Measurements from ENCODE around the gene CRKL. TPM values are rescaled to one million over a fixed set of nuclear protein-coding genes. Genes with fewer than 3 reads are reported as not detected.

Gene CRKL
- total and polyA plus RNA-seq, 2 of the 4 experiments (the other 2 are of a cell fraction): 20.6 to 35.5 TPM

GRCh38 chr22:20983081-20983771 lies 66.0 kb downstream of the CRKL start (continued):
- no peak for TF ChIP-seq USF2 (IDR thresholded peaks at IDR 0.05; ENCODE audit: low read depth, low read length)

- peaks cover 16% of the 10 kb centered on the region for H3K9me1 ChIP-seq (ENCODE audit: insufficient read depth, low read length)
- in situ Hi-C loops (cut with MboI; ENCODE audit: low sequenced_read_pairs) (no loop called here), dilution Hi-C loops (cut with HindIII; ENCODE audit: low sequenced_read_pairs, unreplicated experiment) (no loop called here), intact Hi-C loops (cut with micrococcal nuclease) (no loop called here)
- BruUV-seq (replicated peaks): no TSS peak
- no peak overlapping the region for H2AK5ac ChIP-seq (ENCODE audit: low read depth, low read length)
- H4K5ac ChIP-seq (ENCODE audit: low read depth, low read length): no peak overlapping the region
- H3K56ac ChIP-seq (ENCODE audit: extremely low read depth, insufficient read depth, low read length): no peak overlapping the region
- H3K9me3 ChIP-seq (ENCODE audit: control insufficient read depth, insufficient read depth, low read length): no peaks in the 10 kb centered on the region
- DNase-seq: no peak
- H4K20me1 ChIP-seq (ENCODE audit: insufficient read depth, low read length): no peaks in the 10 kb centered on the region
- peaks cover 11% of the 10 kb centered on the region for H3K4me1 ChIP-seq (ENCODE audit: control insufficient read depth, insufficient read depth, low read length)
- no peak overlapping the region for H2AFZ ChIP-seq (replicated peaks; ENCODE audit: low read length, poor library complexity)
- no peak for ATAC-seq (ENCODE audit: low read depth)
- no peak overlapping the region for H3K14ac ChIP-seq (replicated peaks; ENCODE audit: low read depth, low read length)
- H3K4me2 ChIP-seq (ENCODE audit: low read depth, low read length): no peak overlapping the region
- no peak overlapping the region for H2AK9ac ChIP-seq (replicated peaks; ENCODE audit: low read depth, low read length, poor library complexity)
- H2BK15ac ChIP-seq (ENCODE audit: low read depth, low read length): no peak overlapping the region
- no peak for TF ChIP-seq RCOR1 (IDR thresholded peaks at IDR 0.05; ENCODE audit: insufficient replicate concordance, low read length)
- TF ChIP-seq MAFK (IDR thresholded peaks at IDR 0.05; ENCODE audit: low read depth, low read length): no peak
- no peak for TF ChIP-seq NFE2L2 (IDR thresholded peaks at IDR 0.05; ENCODE audit: low read depth, low read length)
- no peak for TF ChIP-seq MXI1 (IDR thresholded peaks at IDR 0.05; ENCODE audit: borderline replicate concordance, low read depth, low read length)
- TF ChIP-seq FOS (IDR thresholded peaks at IDR 0.05; ENCODE audit: low read depth, low read length): no peak
- TF ChIP-seq CEBPB (IDR thresholded peaks at IDR 0.05; ENCODE audit: low read depth, low read length): no peak
- TF ChIP-seq CHD1 (IDR thresholded peaks at IDR 0.05; ENCODE audit: low read depth, low read length): no peak
- no peak for TF ChIP-seq BHLHE40 (IDR thresholded peaks at IDR 0.05; ENCODE audit: low read depth, low read length)
- TF ChIP-seq CTCF (conservative IDR thresholded peaks at IDR 0.05; ENCODE audit: low read depth, low read length): no peak
- H4K91ac ChIP-seq (ENCODE audit: insufficient read depth, low read depth, low read length): no peak overlapping the region
- ChIA-PET CTCF (no interaction called here), POLR2A (ENCODE audit: unreplicated experiment) (no interaction called here)
- H2BK20ac ChIP-seq (ENCODE audit: low read depth, low read length): no peak overlapping the region
- H2BK5ac ChIP-seq (ENCODE audit: low read depth, low read length, poor library complexity, severe bottlenecking): no peak overlapping the region
- H3K36me3 ChIP-seq (ENCODE audit: control insufficient read depth, insufficient read depth, low read length): peaks cover 36% of the 10 kb centered on the region
- no peak overlapping the region for H3K4ac ChIP-seq (ENCODE audit: low read depth, low read length)
- H3K4me3 ChIP-seq (ENCODE audit: insufficient read depth, low read depth, low read length): no peak overlapping the region
- no peak overlapping the region for H4K8ac ChIP-seq (ENCODE audit: low read depth in 2 of 2, low read length in 2 of 2)
- H3K9ac ChIP-seq (ENCODE audit: low read depth, low read length): no peak overlapping the region
- H2BK120ac ChIP-seq (ENCODE audit: low read depth, low read length): no peak overlapping the region
- H3K79me1 ChIP-seq (ENCODE audit: low read depth in 1 of 2, low read length in 2 of 2): peaks cover 25 to 48% of the 10 kb centered on the region in 2 experiments
- WGBS, 2 experiments (ENCODE audit: extremely low coverage in 2 of 2, insufficient read length in 1 of 2): 98% methylated on average over 5 of the region's 7 CpGs; no CpG with 5 or more reads in 1 of the 2 experiments
- no peak overlapping the region for H3K27ac ChIP-seq (ENCODE audit: insufficient read depth, low read length)
- no peak overlapping the region for H3K18ac ChIP-seq (ENCODE audit: low read depth, low read length)
- H3K23ac ChIP-seq (ENCODE audit: low read depth, low read length): no peak overlapping the region
- H3K27me3 ChIP-seq (ENCODE audit: control insufficient read depth, insufficient read depth, low read length): no peaks in the 10 kb centered on the region
Observed at GRCh38 chr22:20985720-20986119, 68.5 kb downstream of the CRKL start.

All from IMR-90 (cell line).